ENCODE results near the gene TSPOAP1. TPM values are rescaled to one million over a fixed set of nuclear protein-coding genes. Genes with fewer than 3 reads are reported as not detected.
A peak's percentile ranks its signal among the peaks of the same experiment; 100 is the strongest.

The TSPOAP1 gene
- total RNA-seq, 1 donor from 2014 or later = 21.0 TPM

DNA sequence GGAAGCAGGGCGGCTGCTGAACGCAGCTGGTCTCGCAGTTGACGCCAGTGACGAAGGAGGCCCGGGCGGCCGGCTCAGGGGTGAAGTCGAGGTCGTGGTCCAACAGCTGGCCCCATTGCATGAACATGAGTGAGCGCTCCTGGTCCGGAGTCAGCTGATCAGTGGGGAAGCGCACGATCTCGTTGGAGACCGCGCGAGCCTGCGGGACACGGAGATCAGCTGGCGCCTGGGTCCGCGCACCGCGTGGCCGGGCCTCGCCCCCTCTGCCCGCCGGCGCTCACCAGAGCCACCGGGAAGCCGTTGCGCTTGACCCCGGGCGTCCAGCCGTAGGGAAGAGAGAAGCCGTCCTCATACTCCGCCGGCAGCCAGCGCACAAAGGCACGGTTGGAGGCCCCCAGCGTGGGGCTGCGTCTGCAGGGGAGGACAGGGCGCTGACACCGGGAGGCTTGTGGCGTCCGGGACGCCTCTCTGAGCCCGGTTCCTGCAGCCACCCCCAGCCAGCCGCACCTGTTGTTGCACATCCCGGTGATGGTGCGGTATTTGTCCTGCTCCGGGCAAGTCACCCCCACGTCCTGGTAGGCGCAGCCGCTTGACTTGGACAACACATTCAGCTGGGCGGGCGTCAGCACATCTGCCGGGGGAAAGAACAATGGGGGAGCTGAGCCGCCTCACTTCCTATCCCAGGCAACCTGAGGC is 49.4 kb downstream of the TSPOAP1 start:
- peak overlapping the region; percentile 21 for H3K4me3 ChIP-seq
- TF ChIP-seq CTCF (IDR thresholded peaks at IDR 0.05) = no peak
- no peaks in the 10 kb centered on the region for H3K4me1 ChIP-seq
- ATAC-seq = peak; percentile 76
- H3K27me3 ChIP-seq = no peaks in the 10 kb centered on the region
- intact Hi-C loops (cut with DNase I) = no loop called here
- peak; percentile 75 for DNase-seq
- no peaks in the 10 kb centered on the region for H3K36me3 ChIP-seq
- no peaks in the 10 kb centered on the region for H3K9me3 ChIP-seq
- no peak overlapping the region for H3K27ac ChIP-seq

DNA sequence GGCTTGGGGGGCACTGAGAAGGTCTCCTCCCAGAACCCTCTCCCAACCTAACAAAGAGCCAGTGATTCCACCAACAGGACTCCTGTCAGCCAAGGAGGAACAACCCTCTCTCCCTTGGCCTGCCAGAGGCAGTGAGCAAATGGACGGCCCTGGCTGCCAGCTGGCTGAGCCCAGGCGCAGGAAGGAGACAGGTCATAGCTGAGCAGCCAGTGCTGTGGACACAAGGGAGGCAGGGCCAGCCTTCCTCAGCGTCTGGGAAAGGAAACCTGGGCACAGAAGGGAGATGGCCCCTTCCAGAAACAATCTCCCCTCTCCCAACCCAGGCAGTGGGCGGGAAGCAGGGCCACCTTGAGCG is 50.0 kb downstream of the TSPOAP1 start:
- DNase-seq (peak; percentile 69), ATAC-seq (peak; percentile 40)
- H3K4me1 ChIP-seq = no peaks in the 10 kb centered on the region
- peak overlapping the region; percentile 21 for H3K4me3 ChIP-seq
- H3K27ac ChIP-seq = no peak overlapping the region
- intact Hi-C loops (cut with DNase I) = no loop called here
- no peaks in the 10 kb centered on the region for H3K9me3 ChIP-seq
- H3K36me3 ChIP-seq = no peaks in the 10 kb centered on the region
- no peaks in the 10 kb centered on the region for H3K27me3 ChIP-seq
- TF ChIP-seq CTCF (IDR thresholded peaks at IDR 0.05) = no peak

DNA sequence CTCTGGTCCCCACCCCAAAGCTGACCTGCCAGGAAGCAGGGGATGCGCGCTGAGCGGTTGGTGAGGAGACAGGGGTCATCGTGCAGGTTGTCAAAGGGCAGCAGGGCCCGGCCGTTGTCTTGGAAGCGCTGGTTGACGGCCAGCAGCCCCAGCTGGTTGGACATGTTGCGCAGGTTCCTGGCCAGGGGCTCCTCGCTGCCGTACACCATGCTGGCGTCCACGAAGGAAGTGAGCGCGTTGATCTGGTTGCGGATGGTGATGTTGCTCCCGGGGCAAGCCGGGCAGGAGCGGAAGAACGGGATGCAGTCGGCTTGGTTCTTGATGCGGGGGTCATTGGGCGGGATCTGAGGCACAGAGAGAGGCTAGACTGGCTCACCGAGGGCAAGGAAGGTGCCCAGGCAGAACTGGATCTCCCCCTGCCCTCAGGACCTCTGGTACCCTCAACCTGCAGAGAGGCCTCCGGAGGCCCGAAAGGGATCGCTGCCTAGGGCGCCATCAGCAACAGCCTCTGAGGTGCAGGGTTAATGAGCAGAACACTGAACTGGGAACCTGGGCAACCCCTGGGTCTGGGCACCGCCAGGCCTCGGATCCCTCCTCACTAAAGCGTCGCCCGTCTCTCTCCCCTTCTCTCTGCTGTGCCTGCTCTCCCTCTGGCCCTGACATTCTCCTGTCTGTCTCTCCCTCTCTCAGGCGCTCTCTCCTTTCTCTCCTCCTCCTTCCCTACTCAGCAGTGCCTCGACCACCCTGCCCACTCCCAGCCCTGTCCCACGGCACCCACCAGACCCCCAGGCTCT is 50.6 kb downstream of the TSPOAP1 start:
- DNase-seq (no peak), ATAC-seq (no peak)
- H3K4me1 ChIP-seq = no peaks in the 10 kb centered on the region
- intact Hi-C loops (cut with DNase I) = no loop called here
- no peaks in the 10 kb centered on the region for H3K9me3 ChIP-seq
- H3K27me3 ChIP-seq = no peaks in the 10 kb centered on the region
- no peak overlapping the region for H3K27ac ChIP-seq
- no peak for TF ChIP-seq CTCF (IDR thresholded peaks at IDR 0.05)
- no peak overlapping the region for H3K4me3 ChIP-seq
- H3K36me3 ChIP-seq = no peaks in the 10 kb centered on the region

DNA sequence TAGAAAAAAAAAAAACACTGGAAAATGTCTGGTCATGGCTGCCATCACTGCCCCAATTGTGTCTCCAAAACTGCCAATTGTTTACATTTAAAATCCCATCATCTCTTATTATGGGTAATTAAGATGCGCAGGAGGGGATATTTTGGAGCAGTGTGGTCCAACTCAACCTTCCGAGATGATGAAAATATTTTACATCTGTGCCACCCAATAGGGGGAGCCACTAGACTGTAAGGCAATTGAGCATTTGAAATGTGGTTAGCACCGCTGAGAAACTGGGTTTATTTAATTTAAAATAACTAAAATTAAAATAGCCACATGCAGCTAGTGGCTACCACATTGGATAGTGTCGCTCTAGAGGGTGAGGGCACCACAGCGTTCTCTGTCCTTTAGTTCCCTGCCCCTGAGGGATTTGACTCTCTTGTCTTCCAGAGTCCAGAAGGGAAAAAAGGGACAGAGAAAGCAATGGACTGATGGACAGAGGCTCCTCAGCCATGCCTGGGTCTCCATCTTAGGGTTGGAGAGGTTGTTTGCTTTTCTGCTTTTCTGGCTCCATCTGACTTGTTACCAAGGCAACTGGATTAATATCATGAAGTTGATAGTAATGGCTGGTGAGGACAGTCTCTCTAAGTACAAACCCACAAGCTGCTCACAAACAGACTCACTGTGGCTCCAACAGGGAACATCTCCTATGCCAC is 51.3 kb downstream of the TSPOAP1 start:
- H3K4me1 ChIP-seq = no peaks in the 10 kb centered on the region
- no peak for DNase-seq
- H3K9me3 ChIP-seq = no peaks in the 10 kb centered on the region
- no peaks in the 10 kb centered on the region for H3K36me3 ChIP-seq
- ATAC-seq = no peak
- H3K27me3 ChIP-seq = no peaks in the 10 kb centered on the region
- H3K4me3 ChIP-seq = no peak overlapping the region
- intact Hi-C loops (cut with DNase I) = no loop called here
- H3K27ac ChIP-seq = no peak overlapping the region
- TF ChIP-seq CTCF (IDR thresholded peaks at IDR 0.05) = peak; percentile 47

DNA sequence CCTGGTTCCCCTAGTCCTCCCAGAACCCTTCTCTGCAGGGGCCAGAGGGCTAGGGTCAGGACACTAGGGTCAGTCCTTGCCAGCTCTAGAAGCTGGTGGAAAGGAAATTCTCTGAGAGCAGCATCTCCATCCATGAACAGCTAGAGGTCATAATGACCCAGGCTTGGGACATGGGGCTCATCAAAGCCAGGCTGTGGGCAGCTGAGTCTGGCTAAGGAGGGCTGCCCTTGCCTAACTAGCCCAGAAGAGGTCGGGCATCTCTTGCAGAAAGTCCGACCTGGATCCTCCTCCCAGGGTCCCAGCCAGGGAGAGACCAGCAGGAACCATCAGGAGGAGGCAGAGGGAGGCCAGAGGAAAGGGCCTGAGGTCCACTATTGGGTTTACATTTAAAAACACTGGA is 52.2 kb downstream of the TSPOAP1 start:
- Histone ChIP-seq H3K27ac (no peak overlapping the region), H3K27me3 (no peaks in the 10 kb centered on the region), H3K4me1 (no peaks in the 10 kb centered on the region), H3K9me3 (no peaks in the 10 kb centered on the region), H3K36me3 (no peaks in the 10 kb centered on the region), H3K4me3 (no peak overlapping the region)
- intact Hi-C loops (cut with DNase I) = no loop called here
- no peak for TF ChIP-seq CTCF (IDR thresholded peaks at IDR 0.05)
- DNase-seq = no peak
- ATAC-seq = no peak
